ENCODE data around the gene SRGN. TPM values are rescaled to one million over a fixed set of nuclear protein-coding genes. Genes with fewer than 3 reads are reported as not detected.
"Not testable (repeated sequence)": the region's sequence is repeated elsewhere in the genome, so short reads cannot be mapped to it uniquely, and the experiment has no call there.

Gene SRGN
- total RNA-seq, 1 donor from 2014 or later, result 54.3 TPM

DNA sequence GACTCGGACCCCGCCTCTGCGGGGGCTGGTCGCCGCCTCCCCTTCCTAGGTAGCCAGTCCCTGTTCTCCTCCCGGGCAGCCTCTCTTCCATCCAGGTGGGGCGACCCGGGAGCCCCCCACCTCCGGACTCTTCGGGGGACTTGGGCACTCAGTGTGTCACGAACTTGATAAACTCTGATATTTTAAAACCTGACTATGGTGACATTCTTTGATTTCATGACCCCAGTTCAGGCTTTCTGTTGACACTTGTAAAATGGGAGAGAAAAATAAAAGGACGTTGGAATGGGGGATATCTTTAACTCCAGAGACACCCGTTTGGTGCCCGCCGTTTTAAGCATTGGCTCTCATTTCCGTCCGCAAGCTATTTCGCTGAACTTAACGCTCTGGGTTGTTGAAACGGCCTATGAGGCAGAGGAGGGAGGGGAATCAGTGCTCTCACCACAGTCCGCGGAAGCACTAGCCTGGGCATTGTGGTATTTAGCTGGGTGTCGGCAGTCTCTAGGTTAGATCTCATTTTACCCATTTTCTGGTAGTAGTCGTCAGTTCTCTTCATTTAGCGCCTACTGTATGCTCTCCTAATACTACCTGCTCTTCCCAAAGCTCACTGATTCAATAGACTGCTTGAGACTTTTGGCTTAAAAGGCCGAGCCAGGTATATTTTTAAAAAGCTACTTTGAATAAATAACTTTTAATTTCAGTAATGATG is 36.8 kb downstream of the SRGN start:
- peak overlapping the region; percentile 84 to 86 (median 86) for H3K4me3 ChIP-seq (ENCODE audit: low read length in 3 of 3)
- H3K9ac ChIP-seq (ENCODE audit: low read depth in 1 of 3, low read length in 3 of 3), result peak overlapping the region; percentile 86 to 98 (median 94)
- H3K27ac ChIP-seq (ENCODE audit: low read depth, low read length), result peak overlapping the region; percentile 100
- H3K27me3 ChIP-seq (ENCODE audit: control insufficient read depth in 3 of 3, insufficient read depth in 3 of 3, low read length in 3 of 3), result no peaks in the 10 kb centered on the region
- H3K36me3 ChIP-seq (ENCODE audit: control insufficient read depth in 3 of 3, insufficient read depth in 3 of 3, low read length in 3 of 3), result no peaks in the 10 kb centered on the region
- H3K9me3 ChIP-seq (ENCODE audit: control insufficient read depth in 3 of 3, low read length in 3 of 3), result no peaks in the 10 kb centered on the region
- H3K4me1 ChIP-seq (ENCODE audit: control insufficient read depth in 3 of 3, insufficient read depth in 3 of 3, low read length in 3 of 3), result peaks cover 6 to 15% (median 9%) of the 10 kb centered on the region in 3 donors

DNA sequence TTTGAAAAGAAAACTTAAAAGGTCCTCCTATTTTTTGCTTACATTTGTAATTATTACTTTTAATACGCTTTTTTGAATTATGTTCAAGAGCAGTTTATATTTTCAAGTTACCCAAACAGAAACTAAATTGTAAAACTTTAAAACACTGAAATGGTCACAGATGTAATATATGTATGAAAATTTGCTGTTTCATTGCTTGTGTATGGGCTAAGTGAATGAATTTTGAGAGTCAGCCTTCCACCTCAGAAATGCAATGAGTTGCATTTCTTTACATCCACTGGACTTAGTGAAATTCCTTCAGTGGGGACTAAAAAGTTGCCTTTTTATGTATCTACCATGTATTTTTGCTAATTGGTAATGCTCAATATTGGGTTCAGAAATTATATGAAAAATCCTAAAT is 37.7 kb downstream of the SRGN start:
- Histone ChIP-seq H3K27me3 (ENCODE audit: control insufficient read depth in 3 of 3, insufficient read depth in 3 of 3, low read length in 3 of 3) (no peaks in the 10 kb centered on the region), H3K4me1 (ENCODE audit: control insufficient read depth in 3 of 3, insufficient read depth in 3 of 3, low read length in 3 of 3) (peaks cover 9 to 18% (median 12%) of the 10 kb centered on the region in 3 donors), H3K36me3 (ENCODE audit: control insufficient read depth in 3 of 3, insufficient read depth in 3 of 3, low read length in 3 of 3) (no peaks in the 10 kb centered on the region), H3K9me3 (ENCODE audit: control insufficient read depth in 3 of 3, low read length in 3 of 3) (no peaks in the 10 kb centered on the region), H3K9ac (ENCODE audit: low read depth in 1 of 3, low read length in 3 of 3) (peak overlapping the region in 1 of 3 donors; percentile 98), H3K27ac (ENCODE audit: low read depth, low read length) (no peak overlapping the region), H3K4me3 (ENCODE audit: low read length in 3 of 3) (peak overlapping the region in 2 of 3 donors; percentile 43 to 86)

DNA sequence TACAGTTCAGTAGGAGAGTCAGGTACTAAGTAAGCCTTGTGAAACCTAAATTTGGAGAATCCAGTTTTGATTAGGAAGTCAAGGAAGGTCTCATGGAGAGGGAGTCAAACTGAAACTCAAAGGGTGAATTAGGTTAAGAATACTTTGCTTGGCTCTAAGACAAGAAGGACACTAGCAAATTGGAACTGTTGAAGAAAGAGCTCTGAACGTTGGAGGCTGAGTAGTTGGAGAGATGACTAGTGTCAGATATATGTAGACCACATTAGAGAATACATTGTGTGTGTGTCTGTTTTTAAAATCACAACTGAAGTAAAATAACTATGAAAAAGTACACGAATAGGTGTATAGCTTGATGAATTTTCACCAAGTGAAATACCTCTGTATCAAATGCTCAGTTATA is 42.3 kb downstream of the SRGN start:
- Histone ChIP-seq H3K27ac (ENCODE audit: low read depth, low read length) (no peak overlapping the region), H3K27me3 (ENCODE audit: control insufficient read depth in 3 of 3, insufficient read depth in 3 of 3, low read length in 3 of 3) (no peaks in the 10 kb centered on the region)

DNA sequence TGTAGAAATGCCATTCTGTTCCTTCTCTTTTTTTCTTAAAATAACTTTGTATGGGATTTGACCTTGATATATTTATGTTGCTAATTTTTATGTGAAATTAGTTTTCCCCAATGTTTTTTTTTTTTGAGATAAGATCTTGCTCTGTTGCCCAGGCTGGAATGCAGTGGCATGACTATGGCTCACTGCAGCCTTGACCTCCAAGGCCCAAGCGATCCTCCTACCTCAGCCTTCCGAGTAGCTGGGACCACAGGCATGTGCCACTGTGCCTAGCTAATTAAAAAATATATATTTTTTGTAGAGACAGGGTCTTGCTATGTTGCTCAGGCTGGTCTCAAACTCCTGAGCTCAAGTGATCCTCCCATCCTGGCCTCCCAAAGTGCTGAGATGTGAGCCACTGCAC is 52.1 kb downstream of the SRGN start:
- H3K27me3 ChIP-seq (ENCODE audit: control insufficient read depth in 3 of 3, insufficient read depth in 3 of 3, low read length in 3 of 3), result no peaks in the 10 kb centered on the region
- peaks cover 0 to 12% (median 4%) of the 10 kb centered on the region in 3 donors for H3K36me3 ChIP-seq (ENCODE audit: control insufficient read depth in 3 of 3, insufficient read depth in 3 of 3, low read length in 3 of 3)
- no peaks in the 10 kb centered on the region for H3K9me3 ChIP-seq (ENCODE audit: control insufficient read depth in 3 of 3, low read length in 3 of 3)
- no peak overlapping the region for H3K9ac ChIP-seq (ENCODE audit: low read depth in 1 of 3, low read length in 3 of 3)
- no peaks in the 10 kb centered on the region for H3K4me1 ChIP-seq (ENCODE audit: control insufficient read depth in 3 of 3, insufficient read depth in 3 of 3, low read length in 3 of 3)
- H3K4me3 ChIP-seq (ENCODE audit: low read length in 3 of 3), result no peak overlapping the region
- no peak overlapping the region for H3K27ac ChIP-seq (ENCODE audit: low read depth, low read length)

More for the DNA sequence above, 42.3 kb downstream of the SRGN start:
- H3K4me1 ChIP-seq (ENCODE audit: control insufficient read depth in 3 of 3, insufficient read depth in 3 of 3, low read length in 3 of 3), result peaks cover 3 to 12% (median 9%) of the 10 kb centered on the region in 3 donors
- no peaks in the 10 kb centered on the region for H3K9me3 ChIP-seq (ENCODE audit: control insufficient read depth in 3 of 3, low read length in 3 of 3)
- peak overlapping the region in 1 of 3 donors; percentile 20 for H3K9ac ChIP-seq (ENCODE audit: low read depth in 1 of 3, low read length in 3 of 3)
- no peak overlapping the region for H3K4me3 ChIP-seq (ENCODE audit: low read length in 3 of 3)
- H3K36me3 ChIP-seq (ENCODE audit: control insufficient read depth in 3 of 3, insufficient read depth in 3 of 3, low read length in 3 of 3), result peaks cover 3 to 8% (median 6%) of the 10 kb centered on the region in 3 donors

DNA sequence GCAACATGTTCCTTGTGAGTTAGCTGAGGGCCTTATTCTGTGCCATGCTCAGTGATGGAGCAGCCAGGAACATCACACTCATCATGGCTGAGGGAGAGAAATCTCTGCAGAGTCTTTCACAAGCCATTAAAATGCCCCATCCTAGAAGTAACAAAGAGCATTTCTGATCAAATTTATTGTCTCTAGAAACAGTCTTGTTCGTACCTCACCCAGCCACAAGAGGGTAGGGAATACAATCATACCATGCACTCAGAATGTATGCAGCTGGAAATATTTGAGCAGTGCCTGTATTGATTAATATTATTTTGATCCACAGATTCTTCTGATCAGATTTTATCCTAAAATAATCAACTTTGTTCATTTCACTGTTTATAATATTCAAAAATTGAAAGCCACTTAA is 53.4 kb downstream of the SRGN start:
- no peak overlapping the region for H3K9ac ChIP-seq (ENCODE audit: low read depth in 1 of 3, low read length in 3 of 3)
- no peaks in the 10 kb centered on the region for H3K9me3 ChIP-seq (ENCODE audit: control insufficient read depth in 3 of 3, low read length in 3 of 3)
- no peaks in the 10 kb centered on the region for H3K27me3 ChIP-seq (ENCODE audit: control insufficient read depth in 3 of 3, insufficient read depth in 3 of 3, low read length in 3 of 3)
- H3K4me3 ChIP-seq (ENCODE audit: low read length in 3 of 3), result no peak overlapping the region
- no peaks in the 10 kb centered on the region for H3K4me1 ChIP-seq (ENCODE audit: control insufficient read depth in 3 of 3, insufficient read depth in 3 of 3, low read length in 3 of 3)
- no peak overlapping the region for H3K27ac ChIP-seq (ENCODE audit: low read depth, low read length)
- peaks cover 0 to 7% (median 4%) of the 10 kb centered on the region in 3 donors for H3K36me3 ChIP-seq (ENCODE audit: control insufficient read depth in 3 of 3, insufficient read depth in 3 of 3, low read length in 3 of 3)

DNA sequence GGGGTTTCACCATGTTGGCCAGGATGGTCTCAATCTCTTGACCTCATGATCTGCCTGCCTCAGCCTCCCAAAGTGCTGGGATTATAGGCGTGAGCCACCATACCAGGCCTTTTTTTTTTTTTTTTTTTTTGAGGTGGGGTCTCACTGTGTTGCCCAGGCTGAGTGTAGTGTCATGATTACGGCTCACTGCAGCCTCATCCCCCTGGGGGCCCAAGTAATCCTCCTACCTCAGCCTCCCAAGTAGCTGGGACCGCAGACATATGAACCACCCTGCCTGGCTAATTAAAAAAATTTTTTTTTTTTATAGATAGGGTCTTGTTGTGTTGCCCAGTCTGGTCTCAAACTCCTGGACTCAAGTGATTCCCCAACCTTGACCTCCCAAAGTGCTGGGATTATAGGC is 54.2 kb downstream of the SRGN start:
- H3K4me3 ChIP-seq (ENCODE audit: low read length in 3 of 3); H3K4me1 ChIP-seq (ENCODE audit: control insufficient read depth in 3 of 3, insufficient read depth in 3 of 3, low read length in 3 of 3); H3K9me3 ChIP-seq (ENCODE audit: control insufficient read depth in 3 of 3, low read length in 3 of 3); H3K9ac ChIP-seq (ENCODE audit: low read depth in 1 of 3, low read length in 3 of 3); H3K36me3 ChIP-seq (ENCODE audit: control insufficient read depth in 3 of 3, insufficient read depth in 3 of 3, low read length in 3 of 3); H3K27ac ChIP-seq (ENCODE audit: low read depth, low read length); H3K27me3 ChIP-seq (ENCODE audit: control insufficient read depth in 3 of 3, insufficient read depth in 3 of 3, low read length in 3 of 3): not testable (repeated sequence)

DNA sequence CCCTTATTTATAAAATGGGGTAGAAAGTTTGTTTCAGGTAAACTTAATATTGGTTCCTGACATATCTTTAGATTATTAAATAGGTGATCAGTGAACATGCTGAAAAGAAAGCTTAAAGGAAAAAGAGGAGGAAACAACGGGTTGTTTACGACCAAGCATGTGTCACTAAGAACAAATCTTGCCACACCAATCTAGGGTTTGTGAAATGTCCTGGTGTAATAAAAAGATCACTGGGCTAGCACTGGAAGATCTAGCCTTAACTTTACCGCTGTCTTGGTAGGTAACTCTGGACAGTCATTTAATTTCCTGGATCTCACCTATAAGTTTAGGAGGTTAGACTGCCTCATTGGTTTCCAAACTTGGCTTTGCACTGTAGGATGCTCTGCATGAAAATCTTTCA is 55.1 kb downstream of the SRGN start:
- Histone ChIP-seq H3K27me3 (ENCODE audit: control insufficient read depth in 3 of 3, insufficient read depth in 3 of 3, low read length in 3 of 3) (no peaks in the 10 kb centered on the region), H3K36me3 (ENCODE audit: control insufficient read depth in 3 of 3, insufficient read depth in 3 of 3, low read length in 3 of 3) (no peaks in the 10 kb centered on the region), H3K27ac (ENCODE audit: low read depth, low read length) (no peak overlapping the region), H3K9ac (ENCODE audit: low read depth in 1 of 3, low read length in 3 of 3) (no peak overlapping the region), H3K4me3 (ENCODE audit: low read length in 3 of 3) (no peak overlapping the region), H3K9me3 (ENCODE audit: control insufficient read depth in 3 of 3, low read length in 3 of 3) (no peaks in the 10 kb centered on the region), H3K4me1 (ENCODE audit: control insufficient read depth in 3 of 3, insufficient read depth in 3 of 3, low read length in 3 of 3) (no peaks in the 10 kb centered on the region)

DNA sequence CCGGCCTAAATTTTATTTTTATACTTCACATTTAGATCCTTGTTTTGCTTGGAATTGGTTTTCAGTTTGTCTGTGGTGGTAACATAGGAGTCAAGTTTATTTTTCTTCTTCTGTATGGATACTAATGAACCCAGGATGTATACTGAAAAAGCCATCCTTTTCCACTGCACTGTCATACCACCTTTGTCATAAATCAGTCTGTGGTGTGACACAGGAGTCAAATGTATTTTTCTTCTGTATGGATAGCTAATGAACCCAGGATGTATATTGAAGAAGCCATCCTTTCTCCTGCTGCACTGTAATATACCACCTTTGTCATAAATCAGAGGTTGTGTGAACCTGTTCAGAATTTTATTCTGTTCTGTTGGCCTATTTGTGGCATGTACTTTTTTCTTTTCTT is 57.4 kb downstream of the SRGN start:
- H3K4me1 ChIP-seq (ENCODE audit: control insufficient read depth in 3 of 3, insufficient read depth in 3 of 3, low read length in 3 of 3), result no peaks in the 10 kb centered on the region

DNA sequence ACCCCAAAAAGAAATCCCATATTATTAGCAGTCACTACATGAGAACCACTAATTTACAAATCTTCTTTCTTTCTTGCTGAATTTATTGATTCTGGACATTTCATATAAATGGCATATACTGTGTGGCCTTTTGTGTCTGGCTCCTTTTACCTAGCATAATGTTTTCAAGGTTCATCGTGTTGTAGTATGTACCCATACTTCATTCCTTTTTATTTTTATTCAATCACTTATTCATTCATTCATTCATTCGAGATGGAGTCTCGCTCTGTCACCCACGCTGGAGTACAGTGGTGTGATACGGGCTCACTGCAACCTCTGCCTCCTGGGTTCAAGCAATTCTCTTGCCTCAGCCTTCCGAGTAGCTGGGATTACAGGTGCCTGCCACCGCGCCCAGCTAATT is 58.0 kb downstream of the SRGN start:
- Histone ChIP-seq H3K36me3 (ENCODE audit: control insufficient read depth in 3 of 3, insufficient read depth in 3 of 3, low read length in 3 of 3) (no peaks in the 10 kb centered on the region), H3K9me3 (ENCODE audit: control insufficient read depth in 3 of 3, low read length in 3 of 3) (no peaks in the 10 kb centered on the region), H3K27ac (ENCODE audit: low read depth, low read length) (no peak overlapping the region), H3K27me3 (ENCODE audit: control insufficient read depth in 3 of 3, insufficient read depth in 3 of 3, low read length in 3 of 3) (no peaks in the 10 kb centered on the region), H3K4me3 (ENCODE audit: low read length in 3 of 3) (no peak overlapping the region), H3K9ac (ENCODE audit: low read depth in 1 of 3, low read length in 3 of 3) (no peak overlapping the region), H3K4me1 (ENCODE audit: control insufficient read depth in 3 of 3, insufficient read depth in 3 of 3, low read length in 3 of 3) (no peaks in the 10 kb centered on the region)

More for the DNA sequence above, 57.4 kb downstream of the SRGN start:
- no peaks in the 10 kb centered on the region for H3K36me3 ChIP-seq (ENCODE audit: control insufficient read depth in 3 of 3, insufficient read depth in 3 of 3, low read length in 3 of 3)
- no peak overlapping the region for H3K4me3 ChIP-seq (ENCODE audit: low read length in 3 of 3)
- H3K27ac ChIP-seq (ENCODE audit: low read depth, low read length), result no peak overlapping the region
- H3K27me3 ChIP-seq (ENCODE audit: control insufficient read depth in 3 of 3, insufficient read depth in 3 of 3, low read length in 3 of 3), result no peaks in the 10 kb centered on the region
- no peaks in the 10 kb centered on the region for H3K9me3 ChIP-seq (ENCODE audit: control insufficient read depth in 3 of 3, low read length in 3 of 3)
- no peak overlapping the region for H3K9ac ChIP-seq (ENCODE audit: low read depth in 1 of 3, low read length in 3 of 3)

DNA sequence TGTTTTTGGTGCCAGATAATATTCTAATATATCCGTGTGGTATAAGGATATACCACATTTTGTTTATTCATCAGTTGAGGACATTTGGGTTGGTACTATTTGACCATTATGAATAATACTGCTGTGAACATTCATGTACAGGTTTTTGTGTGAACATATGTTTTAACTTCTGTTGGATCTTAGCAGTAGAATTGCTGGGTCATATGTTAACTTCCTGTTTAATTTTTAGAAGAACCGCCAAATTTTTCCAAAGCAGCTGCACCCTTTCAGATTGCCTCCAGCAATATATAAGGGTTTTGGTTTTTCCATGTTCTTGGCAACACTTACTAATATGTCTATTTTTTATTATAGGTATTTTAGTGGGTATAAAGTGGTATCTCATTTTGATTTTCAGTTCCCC is 58.9 kb downstream of the SRGN start:
- Histone ChIP-seq H3K27ac (ENCODE audit: low read depth, low read length) (no peak overlapping the region), H3K36me3 (ENCODE audit: control insufficient read depth in 3 of 3, insufficient read depth in 3 of 3, low read length in 3 of 3) (no peaks in the 10 kb centered on the region), H3K4me1 (ENCODE audit: control insufficient read depth in 3 of 3, insufficient read depth in 3 of 3, low read length in 3 of 3) (no peaks in the 10 kb centered on the region), H3K9ac (ENCODE audit: low read depth in 1 of 3, low read length in 3 of 3) (no peak overlapping the region), H3K4me3 (ENCODE audit: low read length in 3 of 3) (no peak overlapping the region), H3K9me3 (ENCODE audit: control insufficient read depth in 3 of 3, low read length in 3 of 3) (no peaks in the 10 kb centered on the region), H3K27me3 (ENCODE audit: control insufficient read depth in 3 of 3, insufficient read depth in 3 of 3, low read length in 3 of 3) (no peaks in the 10 kb centered on the region)
